ENCODE results near the gene SLCO2A1.

SLCO2A1 gene

GRCh38 chr3:133999891-134000685 is 29.6 kb downstream of the SLCO2A1 start:
- DNase-seq (ENCODE audit: low read depth): no peak

DNA sequence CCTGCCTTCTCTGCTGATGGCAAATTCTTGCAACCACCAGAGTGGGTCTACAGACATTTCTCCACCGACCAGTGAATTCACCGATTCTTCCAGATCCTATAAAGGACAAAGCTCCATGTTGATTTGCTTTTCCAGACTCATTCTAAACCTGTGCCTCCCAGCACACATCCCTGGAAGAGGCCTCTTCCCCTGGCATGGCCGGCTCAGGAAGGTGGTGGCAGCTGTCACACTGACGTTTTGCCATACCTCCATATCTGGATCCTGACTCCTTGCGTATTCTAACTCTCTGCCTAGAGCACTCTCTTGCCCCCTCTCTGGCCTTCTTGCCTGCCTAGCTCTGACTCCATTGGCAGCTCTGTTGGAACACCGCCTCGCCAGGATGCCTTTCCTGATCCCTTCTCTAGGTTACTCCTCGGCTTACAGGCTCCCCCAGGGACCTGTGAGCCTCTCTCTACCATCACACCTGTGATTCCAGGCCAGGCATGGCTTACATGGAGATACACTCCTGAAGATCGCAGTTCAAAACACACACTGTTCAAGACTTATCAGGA is 31.0 kb downstream of the SLCO2A1 start:
- no peak for DNase-seq (ENCODE audit: low read depth)

- DNase-seq (ENCODE audit: low read depth): no peak
These were observed 31.7 kb downstream of the SLCO2A1 start for GRCh38 chr3:133997871-133998635.

DNA sequence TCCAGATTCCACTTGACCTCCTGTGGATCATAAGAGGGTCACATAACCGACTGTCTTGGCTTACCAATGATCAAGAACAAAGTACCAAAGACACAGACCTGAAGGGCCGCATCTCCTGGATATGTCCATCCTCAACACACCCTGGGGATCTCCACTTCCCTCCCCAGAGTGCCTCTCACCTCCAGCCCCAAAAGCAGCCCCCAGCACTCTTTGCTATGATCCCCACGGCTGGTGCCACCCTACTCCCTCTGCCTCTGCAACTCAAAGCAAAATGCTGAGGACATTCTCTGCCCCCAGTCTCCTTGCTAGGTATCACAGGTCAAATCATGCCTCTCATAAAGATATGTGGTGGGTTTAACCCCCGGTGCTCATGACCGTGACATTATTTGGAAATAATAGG is 32.7 kb downstream of the SLCO2A1 start:
- DNase-seq (ENCODE audit: low read depth): no peak

DNA sequence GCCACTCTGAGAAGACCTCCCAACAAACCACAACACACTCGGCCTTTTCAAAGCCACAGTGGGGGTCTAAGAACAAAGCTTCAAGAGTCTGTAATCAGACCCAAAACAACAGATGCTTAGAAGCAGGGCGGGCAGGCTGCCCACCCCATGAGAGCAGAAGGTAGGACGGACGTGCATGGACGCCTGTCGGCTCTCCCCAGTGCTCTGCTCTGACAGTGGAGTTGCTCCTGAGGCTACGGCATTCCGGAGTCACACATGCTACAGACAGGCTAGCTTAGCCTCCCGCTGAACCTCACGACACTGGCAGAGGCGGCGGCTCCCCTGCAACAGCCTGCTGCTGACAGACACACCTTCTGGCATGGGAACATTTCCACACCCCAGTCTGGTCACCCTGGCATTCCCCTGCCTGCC is 33.5 kb downstream of the SLCO2A1 start:
- DNase-seq (ENCODE audit: low read depth): no peak

DNA sequence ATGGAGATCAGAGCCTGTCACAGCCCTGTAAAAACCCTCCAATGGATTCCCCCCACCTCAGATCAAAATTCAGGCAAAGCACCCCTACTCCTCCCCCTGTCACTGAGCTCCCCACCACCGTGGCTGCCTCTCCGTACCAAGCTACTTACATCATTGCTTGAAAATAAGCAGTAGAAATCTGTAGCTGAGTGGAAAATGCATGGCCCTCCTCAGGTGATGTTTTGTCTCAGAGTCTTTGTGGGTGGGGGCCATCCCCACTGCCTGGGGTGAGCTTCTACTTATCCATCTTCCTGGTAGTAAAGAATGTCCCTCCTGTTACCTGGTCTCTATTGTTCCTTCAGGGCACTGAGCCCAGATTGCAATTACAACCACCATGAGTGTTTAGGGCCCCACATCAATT is 34.5 kb downstream of the SLCO2A1 start:
- DNase-seq (ENCODE audit: low read depth): no peak

GRCh38 chr3:133994166-133994890 is 35.4 kb downstream of the SLCO2A1 start:
- no peak for DNase-seq (ENCODE audit: low read depth)

DNA sequence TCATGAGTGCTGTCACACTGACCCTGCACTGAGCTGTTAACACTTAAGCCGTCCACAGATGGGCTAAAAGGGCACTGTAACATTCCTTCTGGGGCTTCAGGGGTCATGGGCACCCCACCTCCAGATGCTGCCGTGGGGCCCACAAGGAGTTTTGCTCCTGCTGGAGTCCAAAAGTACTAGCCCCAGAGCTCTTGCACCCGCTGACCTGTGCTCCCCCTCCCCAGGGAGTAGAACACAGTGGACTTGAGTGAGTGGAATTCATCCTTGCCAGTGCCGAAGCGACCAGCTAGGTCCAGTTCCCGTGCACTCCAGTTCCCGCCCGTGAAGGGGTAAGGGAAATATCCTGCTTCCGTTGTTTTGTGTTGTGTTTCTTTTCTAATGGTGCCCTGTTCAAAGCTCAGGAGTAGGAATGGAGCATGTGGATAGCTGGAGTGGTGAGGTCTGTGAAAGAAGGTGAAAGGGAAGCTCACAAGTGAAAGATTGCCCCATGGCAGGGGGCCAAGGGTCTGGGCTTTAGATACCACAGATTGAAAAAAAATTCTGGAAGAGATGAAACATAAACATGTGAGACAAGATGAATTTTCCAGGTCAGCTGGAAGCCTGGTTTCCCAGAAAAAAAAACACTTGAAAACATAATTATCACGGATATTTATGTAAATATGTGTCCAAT is 36.6 kb downstream of the SLCO2A1 start:
- no peak for DNase-seq (ENCODE audit: low read depth)

DNA sequence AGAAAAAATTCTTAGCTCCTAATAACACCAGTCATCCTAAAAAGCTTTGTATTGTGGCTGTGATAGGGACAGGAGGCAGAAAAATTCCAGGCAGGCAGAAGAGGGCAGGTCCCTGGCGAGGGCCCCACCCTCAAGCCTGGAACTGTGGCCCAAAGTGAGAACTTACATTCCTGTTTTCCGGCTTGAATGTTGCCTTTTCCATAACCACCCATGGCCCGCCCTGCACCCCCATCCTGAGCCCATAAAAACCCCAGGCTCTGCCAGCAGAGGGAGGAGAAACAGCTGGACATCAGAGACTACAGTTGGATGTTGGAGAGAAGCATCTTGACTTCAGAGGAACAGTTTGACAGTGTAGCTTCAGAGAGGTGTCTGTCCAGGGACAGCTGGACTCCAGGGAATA is 37.3 kb downstream of the SLCO2A1 start:
- DNase-seq (ENCODE audit: low read depth): no peak

DNA sequence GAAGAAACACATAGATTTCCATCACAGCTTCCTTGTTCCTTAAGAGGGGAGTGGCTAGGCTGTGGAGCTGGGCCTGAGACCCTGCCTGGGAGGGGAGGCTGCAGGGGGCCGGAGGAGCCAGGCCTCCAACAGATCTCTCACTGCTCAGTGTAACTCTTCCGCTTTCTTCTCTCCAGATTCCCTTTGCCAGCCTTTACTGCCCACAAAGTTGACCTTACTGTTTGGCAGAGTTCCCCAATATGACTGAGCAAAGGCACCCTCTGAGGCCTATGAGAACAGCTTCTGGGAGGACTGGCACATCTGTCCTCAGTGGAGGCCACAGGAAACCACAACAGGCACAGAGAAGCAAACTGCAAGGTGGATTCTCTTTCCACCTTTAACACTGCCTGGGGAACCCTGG is 38.1 kb downstream of the SLCO2A1 start:
- DNase-seq (ENCODE audit: low read depth): no peak

DNA sequence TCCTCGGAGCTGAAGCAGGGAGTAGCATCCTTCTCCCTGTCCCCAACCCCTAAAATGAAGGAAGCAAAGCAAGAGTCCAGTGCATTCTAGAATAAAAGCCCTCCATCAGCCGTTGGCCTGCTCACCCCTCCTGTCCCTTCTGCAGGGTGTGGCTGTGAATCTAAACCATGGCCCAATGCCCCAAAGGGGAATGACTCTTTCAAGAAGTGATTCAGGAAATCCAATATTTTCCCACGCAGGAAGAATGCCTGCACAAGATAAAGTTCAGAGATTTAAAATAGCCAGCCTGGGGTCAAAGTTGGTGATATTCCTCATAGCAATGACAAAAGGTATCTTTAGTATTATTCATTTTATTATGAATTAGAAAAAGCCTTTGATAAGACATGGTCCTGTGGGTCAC is 38.5 kb downstream of the SLCO2A1 start:
- DNase-seq (ENCODE audit: low read depth): no peak

- no peak for DNase-seq (ENCODE audit: low read depth)
These were observed 39.6 kb downstream of the SLCO2A1 start for GRCh38 chr3:133989936-133990702.

DNA sequence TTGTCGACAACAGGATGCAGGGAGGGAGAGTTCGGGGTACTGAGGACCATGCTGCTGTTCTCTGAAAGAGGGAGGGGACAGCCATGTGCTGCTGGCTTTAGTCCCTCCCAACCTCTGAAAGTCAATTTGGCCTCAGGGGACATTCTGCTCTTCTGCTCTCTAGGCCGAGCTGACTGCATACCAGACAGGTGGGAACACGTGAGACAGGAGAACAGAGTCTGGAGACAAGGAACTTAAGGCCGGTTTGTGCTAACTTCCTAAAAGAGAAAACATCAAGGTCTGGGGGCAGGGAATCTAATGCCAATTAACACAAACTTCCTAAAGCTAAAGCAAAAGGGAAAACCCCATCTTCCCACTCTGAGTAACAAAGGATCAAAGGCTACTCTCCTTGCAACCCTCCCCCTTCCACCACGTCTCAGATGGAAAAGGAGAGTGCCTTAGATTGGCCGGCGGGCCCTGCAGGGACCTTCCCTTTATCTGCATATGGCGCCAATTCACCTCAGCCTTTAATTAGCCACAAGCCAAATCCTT is 41.0 kb downstream of the SLCO2A1 start:
- DNase-seq (ENCODE audit: low read depth): no peak

- no peak for DNase-seq (ENCODE audit: low read depth)
These were observed 41.7 kb downstream of the SLCO2A1 start for GRCh38 chr3:133987948-133988484.

GRCh38 chr3:133987136-133987535 is 42.6 kb downstream of the SLCO2A1 start:
- DNase-seq (ENCODE audit: low read depth): no peak

GRCh38 chr3:133986311-133986710 is 43.4 kb downstream of the SLCO2A1 start:
- DNase-seq (ENCODE audit: low read depth): no peak

DNA sequence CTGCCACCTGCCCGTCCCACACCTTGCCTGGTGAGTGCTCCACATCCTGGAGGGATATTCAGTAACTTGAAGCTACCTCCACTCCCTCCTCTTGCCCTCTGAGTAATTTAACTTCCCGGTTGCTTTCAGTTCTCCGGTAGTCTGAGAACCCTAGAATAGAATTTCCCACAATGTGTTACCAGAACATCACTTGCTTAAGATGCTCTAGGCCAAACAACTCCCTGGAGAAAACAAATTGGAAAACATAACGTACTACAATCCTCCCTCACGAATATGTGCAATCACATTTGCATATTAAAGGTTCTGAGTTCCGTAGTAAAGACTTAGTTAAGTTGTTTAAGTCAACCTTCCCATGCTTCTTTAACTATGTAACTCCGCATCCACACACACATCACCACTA is 44.8 kb downstream of the SLCO2A1 start:
- no peak for DNase-seq (ENCODE audit: low read depth)

GRCh38 chr3:133983576-133984560 is 45.9 kb downstream of the SLCO2A1 start:
- no peak for DNase-seq (ENCODE audit: low read depth)

DNA sequence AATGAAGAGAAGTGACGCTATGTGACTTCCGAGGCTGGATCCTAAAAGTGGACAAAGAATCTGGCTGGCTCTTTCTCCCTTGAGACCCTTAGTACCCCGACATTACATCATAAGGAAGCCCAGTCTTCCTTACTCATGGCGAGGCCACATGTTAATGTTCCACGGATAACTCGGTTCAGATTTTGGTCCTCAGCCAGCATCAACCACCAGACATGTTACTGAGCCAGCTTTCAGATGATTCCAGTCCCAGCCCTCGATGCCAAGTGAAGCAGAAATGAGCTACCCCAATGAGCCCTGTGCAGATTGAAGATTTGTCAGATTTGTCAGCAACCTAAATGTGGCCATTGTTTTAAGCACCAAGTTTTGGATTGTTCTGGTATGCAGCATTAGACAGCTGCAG is 46.6 kb downstream of the SLCO2A1 start:
- no peak for DNase-seq (ENCODE audit: low read depth)

Measured in stimulated activated CD8-positive, alpha-beta memory T cell treated with anti-CD3 and anti-CD28 coated beads, Interleukin-12 subunit alpha, Interleukin-12 subunit beta, amount 100 ng/mL, for 4 hours (primary cell).